HG03196 (cell line): ENCODE results near the gene RAD51B.

Experiments
- ATAC-seq: cut with Tn5 transposase; IDR thresholded peaks from one replicate; pipeline ENCODE4 v1.9.1; 2021; ENCODE audit not compliant: unreplicated experiment

Gene RAD51B

DNA sequence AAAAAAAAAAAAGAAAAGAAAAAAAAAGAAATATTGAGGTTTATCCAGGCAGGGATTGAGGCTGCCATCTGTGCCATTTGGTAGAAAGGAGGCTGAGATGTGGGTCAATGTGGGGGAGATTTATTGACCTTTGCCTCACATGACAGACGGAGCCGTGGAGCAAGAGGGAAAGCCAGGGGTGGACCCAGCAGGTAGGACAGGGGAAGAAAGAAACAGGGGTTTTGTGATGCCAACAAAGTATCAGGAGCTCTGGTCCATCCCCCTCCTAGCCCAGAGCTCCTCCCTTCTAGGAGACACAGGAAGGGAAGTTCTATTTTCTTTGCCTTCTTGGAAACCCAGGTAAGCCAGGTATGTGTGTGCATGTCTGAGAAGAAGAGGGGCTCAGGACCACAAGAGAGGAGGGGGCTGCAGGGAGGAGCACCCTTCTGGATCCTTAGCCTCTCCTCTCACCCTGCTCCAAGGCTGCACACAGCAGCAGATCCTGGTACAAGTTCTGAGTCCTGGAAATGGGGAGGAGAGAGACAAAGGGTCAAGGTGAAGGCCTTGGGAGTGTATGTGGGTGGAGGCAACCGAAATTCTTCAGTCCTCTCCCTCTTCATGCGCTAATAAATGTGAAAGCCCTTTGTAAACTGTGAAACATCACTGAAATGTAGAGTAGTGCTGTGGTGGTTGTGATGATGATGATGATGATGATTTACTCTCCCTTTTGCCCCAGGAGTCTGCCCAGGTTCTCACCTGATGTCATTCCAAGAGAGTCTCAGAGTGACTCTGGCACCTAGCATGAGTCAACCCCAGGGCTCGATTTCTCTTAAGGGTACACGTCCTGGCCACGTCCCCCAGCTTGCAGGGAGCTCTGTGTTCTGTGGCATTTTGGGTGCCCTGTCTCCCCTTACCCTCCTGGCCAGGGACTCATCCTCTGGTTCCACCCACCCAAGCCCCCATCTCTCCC lies 947.0 kb downstream of the RAD51B start:
- ATAC-seq: no peak

DNA sequence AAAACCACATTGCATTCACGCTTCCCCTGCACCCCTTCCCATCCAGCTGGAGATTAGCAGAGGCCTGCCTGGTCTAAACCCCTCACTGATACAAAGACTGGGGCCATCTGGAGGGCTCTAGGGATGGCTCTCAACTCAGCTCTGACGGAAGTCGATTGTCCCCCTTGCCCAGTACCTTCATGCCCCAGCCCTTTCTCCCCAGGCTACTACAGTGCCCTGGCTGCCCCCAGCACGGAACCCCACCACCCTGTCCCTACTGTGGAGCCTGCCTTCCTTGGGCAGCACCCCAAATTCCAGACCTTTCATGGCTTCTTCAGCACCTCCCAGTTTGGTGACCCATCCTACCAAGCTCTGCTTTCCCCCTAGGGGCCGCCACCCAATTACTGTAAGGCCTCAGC lies 947.7 kb downstream of the RAD51B start:
- no peak for ATAC-seq

DNA sequence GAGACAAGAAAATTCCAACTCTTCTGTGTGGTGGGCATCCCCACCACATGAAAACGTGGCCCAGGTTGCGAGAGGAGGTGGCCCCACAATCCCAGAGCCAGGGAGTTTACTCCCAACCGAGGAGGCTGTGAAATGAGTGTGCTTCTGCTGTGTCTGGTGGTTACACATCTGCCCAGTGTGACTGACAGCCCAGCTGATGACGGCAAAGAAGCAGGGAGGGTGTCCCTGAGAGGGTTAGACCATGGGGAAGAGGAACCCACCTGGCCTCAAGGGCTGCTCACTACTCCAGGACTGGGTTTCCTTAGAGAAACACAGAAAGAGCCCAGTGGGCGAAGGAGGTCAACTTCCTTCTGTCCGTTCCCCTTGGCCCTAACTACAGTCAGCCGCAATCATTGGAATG lies 948.7 kb downstream of the RAD51B start:
- no peak for ATAC-seq

DNA sequence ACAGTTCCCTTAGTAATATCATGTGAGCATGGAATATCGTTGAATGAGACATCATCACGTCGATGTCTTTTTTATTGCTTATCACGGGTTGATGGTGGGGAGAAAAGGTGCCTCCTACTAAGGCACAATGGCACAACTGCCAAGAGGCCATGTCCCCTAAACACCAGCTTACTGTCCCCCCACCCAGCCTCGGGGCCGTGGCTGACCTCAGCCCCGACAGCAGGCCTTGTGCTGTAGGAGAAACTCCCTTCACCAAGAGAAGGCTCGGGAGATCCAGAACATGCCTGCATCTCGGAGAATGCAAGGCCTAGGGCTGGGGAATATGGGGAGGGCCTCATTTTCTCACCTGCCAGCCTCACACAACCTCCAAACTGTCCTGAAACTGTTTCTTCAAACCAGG lies 950.5 kb downstream of the RAD51B start:
- no peak for ATAC-seq

DNA sequence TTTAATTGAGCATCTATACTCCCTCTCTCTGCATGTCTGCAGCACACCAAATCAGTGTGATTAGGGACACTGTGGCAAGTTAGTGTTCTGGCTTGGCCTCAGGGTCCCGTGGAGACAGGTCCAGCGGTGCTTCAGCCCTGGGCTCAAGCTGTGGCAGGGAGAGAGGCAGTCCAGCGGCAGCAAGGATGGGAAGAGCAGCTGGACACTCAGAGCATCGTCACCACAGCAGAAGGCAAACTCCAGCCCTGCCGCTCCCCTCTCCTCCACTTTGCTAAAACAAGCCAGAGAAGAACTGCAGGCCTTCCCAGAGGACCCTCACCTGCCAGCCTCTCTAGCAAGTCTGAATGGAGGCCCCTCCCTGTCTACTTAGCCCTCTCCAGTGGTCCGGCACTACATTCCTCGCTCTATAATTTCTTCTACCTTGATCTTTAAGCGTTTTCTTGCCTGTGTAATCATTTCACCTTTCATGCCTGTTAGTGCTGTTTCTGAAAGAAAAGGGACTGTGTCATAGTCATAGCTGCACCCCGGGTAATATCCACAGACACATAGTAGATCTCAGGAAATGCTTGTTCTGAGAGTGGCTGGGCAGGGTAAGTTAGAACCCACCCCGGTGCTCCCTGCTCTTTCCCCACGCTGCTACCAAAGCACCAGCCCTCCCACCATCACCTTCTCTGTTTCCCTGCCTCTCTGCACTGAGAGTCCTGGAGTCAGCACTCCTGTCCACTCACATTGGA lies 951.1 kb downstream of the RAD51B start:
- no peak for ATAC-seq

DNA sequence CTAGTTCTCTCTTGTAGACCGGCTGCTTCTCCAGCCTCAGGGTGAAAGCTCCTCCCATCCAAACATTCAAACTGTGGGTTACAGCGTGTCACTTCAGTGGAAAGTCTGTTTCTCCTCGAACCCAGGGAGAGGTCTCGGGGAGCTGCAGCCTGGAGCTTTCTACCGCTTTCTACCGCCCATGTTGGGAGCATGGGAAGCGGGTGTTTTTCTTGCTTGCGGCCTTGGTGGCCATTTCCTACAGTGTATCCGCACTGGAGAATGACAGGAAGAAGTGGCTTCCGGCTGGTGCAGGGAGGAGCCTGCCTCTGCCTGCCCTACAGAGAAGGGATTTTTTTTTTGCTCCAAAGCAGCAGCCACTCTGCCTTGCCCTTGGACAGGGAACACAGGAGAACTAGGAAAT lies 952.1 kb downstream of the RAD51B start:
- ATAC-seq: no peak

DNA sequence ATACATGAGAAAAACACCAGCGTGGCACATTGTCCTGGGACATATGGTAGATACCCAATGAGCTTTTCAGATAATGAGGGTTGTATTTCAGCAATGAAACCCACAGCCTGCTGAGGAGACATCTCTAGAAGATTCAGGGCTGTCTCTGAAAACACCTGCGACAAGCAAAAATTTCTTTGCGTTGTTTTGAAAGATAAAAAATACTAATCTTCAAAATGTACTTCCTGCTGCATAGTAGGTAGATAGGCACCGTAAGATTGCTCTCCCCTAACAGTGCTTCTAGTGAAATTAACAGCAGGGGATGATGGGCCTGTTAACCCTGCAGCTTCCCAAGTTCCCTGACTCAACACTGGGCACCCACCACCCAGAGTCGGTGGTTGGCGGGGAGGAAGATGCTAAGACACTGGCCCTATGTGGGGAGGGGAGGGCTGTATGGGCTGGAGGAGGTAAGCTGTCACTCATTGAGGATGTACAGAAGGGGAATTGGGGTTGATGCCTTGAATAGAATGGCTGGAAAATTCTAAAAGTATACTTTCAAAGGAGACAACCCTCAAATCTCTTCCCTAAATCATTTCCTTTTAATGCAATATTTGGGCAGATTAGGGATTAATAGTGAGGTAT lies 953.3 kb downstream of the RAD51B start:
- no peak for ATAC-seq

DNA sequence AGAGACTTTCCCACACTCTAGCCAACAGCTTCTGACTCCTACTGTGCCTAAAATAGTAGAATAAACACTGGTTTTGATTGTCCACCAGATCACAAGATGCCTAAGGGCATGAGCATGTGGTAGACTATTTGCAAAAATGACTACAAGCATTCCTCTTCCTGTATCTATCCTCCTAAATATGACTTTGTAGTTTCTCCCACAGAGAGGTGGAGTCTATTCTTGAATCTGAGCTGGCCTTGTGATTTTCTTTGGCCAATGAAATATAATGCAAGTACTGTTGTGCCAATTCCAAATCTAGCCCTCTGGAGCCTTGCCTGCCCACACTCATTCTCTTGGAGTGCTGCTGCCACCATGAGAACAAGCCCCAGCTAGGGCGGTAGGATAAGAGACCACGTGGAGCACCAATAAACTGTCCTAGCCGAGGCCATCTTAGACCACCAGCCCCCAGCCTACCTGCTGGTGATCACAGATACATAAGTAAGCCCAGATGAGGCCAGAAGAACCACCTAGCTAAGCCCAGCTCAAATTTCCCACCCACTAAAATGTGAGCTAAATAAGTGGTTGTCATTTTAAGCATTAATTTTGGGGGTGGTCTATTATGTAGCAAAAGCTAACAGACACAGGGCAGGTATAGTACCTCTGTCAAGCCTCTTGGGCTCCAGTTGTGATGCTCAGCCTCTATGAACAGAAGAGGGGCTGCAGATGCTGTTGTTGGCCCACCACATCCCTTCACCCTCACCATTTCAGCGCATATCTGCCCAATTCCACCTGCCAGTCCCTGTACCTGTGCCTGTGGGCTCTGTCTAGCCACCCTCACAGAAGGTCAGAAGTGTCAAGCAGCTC lies 955.4 kb downstream of the RAD51B start:
- ATAC-seq: no peak

DNA sequence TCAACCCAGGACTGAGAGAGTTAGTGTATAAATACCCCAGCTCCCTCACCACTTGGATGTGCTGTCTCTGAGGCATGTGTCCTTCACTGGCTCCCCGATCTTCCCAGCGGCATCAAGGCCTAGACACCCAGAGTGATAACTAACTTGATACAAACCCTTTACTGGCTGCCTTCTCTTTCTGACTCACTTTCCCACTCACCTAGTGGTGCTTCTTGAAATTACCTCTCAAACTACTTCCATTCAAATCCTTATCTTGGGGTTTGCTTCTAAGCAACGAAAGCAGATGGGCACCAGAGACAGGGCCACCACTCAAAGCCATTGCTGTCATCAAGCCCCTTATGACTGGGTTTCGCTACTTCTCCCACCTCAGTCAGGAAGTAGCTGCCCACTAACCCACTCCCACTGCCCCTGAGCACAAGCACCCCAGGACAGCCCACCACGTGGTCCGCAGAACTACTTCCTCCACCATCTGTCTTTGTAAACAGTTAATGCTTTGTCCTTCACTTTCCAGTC lies 956.1 kb downstream of the RAD51B start:
- ATAC-seq: no peak

DNA sequence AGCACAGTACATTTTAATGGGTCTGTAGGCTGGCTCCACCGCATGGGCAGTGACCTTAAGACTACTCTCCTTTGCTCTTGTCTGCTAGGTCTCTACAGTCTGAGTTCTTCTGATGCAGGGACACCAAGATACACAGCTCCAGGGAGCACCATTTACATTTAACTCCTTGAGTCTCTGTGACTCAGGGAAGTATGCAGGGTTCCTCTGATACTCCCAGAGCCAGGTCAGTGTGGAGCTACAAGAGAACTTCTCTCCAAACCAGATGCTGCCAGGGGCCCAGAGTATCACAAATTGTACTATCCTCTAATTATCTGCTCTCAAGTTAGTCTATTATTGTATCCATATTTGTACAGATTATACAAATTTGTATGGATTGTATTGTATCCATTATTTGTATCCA lies 958.1 kb downstream of the RAD51B start:
- ATAC-seq: no peak
